A172 (cell line): Measurements from ENCODE around the gene RAPGEF1. TPM values are rescaled to one million over a fixed set of nuclear protein-coding genes. Genes with fewer than 3 reads are reported as not detected.

Experiments used
- DNase-seq: peaks from one replicate; pipeline ENCODE4 v3.0.0-alpha.2; 2015; ENCODE audit warnings: low spot score
- total RNA-seq: library from RNA; depleted of rRNA; stranded (reverse); fragments of >200 nt; shearing (Covaris generic); gene quantifications from 2 replicates; pipeline ENCODE4 v1.2.3, GENCODE V29; 2014

RAPGEF1 gene
- total RNA-seq, 1 experiment from 2014 or later: 40.9 TPM

DNA sequence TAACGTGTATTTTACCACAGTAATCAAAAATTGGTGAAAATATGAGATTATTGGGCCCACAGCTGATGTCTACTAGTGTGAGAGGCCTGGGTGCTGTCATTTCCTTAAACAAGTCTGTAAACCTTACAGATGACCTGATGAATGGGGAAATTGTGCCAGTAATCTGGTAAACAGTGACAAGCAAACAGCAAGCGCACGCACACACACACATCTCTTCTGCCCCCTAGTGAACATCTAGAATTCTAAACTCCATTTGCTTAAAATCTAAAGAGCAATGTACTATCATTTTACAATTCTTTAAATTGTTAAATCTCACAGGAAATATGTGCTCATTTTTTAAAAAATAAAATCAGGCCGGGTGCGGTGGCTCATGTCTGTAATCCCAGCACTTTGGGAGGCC, 7.5 kb upstream of the RAPGEF1 start:
- peak; percentile 50 for DNase-seq

DNA sequence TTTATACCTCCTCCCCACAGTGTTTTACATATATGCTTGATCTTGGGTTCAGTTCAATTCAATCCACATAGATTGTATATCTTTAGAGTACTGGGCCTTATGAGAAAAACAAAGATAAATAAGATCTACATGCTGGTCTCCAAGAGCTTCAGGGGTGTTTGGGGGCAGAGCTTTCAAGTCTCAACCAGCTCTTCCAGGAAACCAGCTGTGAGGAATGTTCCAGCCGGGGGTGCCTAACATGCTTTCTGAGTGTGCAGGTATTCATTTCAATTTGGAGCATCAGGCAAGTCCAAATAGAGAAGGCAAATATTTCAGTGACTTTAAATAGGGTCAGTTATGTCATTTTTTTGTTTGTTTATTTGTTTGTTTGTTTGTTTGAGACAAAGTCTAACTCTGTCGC, 5.7 kb upstream of the RAPGEF1 start:
- DNase-seq: no peak

- DNase-seq: no peak
Measured at GRCh38 chr9:131744720-131745201, 4.9 kb upstream of the RAPGEF1 start.

DNA sequence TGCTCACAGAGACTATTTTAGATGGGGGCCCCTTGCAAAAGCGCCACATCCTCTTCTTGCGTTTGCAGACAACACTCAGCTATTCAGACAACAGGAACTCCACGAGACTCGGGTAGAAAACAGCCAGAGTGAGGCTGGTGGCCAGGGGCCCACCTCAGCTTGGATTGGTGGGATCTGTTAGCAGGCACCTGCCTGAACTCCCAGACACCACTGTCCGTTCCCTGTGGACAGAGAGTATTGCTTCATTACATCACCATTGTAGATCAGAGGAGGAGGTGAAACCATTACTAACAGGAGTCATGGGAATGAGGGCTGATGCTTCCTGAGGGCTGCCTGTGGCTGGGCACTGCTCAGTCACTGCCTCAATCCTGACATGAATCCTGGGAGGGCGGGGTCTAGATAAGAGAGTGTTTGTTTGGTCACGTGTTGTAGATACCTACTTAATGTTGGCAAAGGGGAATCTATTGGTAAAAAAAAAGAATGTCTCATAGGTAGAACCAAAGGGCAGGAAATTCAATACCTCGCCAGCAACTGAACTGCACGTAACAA, 4.4 kb upstream of the RAPGEF1 start:
- no peak for DNase-seq

GRCh38 chr9:131743501-131743900, 3.6 kb upstream of the RAPGEF1 start:
- no peak for DNase-seq

- DNase-seq: no peak
Measured at GRCh38 chr9:131743096-131743495, 3.2 kb upstream of the RAPGEF1 start.

DNA sequence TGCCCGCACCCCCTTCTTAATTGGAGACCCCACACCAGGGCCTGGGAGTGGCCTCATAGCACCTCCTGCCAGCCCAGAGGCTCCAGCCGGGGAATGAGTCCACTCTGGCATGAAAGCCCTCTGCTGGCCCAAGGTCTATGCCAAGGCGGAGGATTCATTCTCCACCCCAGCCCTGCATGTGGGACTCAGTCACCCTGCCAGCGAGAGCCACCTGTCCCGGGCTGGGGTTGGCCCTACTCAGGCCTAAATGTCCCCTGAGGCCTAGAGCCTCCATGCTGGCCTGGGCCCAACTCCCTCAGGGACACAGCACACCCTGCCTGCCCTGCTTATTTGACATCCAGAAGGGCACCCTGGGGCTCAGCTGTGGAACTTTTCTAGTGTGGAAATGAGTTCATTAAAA, 1.0 kb upstream of the RAPGEF1 start:
- DNase-seq: no peak

DNA sequence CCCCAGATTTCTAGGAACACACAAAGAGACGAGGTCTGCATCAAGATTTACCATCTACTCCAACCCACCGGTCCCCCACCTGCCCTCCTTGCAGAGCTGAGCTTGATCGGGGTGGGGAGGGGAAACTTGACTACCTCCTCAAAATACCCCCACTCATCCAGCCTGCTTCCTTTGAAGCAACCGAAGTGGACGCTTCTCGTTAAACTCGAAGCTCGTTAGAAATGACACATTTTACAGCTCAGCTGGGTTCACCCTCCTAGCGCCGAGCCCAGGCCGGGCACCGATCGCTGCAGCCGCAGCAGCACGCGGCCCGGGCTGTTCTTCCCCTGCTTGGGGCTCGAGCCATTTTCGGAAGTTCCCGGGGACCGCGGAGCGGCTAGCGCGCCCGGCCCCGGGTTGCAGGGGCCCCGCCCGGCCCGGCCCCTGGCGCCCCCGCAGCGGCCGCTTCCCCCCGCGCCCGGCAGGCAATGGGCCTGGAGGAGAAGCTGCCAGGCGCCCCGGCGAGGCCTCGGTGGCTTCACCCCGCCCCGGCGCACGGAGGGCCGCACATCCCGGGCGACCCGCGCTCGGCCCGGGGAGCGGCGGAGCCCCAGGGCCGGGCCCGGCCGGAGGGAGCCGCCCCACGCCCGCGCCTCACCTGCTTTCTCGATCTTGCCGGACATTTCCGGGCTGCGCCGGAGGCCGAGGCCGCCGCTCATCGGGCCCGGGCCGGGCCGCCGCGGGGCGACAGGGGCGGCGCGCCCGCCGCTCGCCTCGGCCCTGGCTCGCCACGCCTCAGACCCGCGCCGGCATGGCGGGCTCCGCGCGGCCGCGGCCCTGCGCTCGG, 530 bp downstream of the RAPGEF1 start:
- DNase-seq: no peak

DNA sequence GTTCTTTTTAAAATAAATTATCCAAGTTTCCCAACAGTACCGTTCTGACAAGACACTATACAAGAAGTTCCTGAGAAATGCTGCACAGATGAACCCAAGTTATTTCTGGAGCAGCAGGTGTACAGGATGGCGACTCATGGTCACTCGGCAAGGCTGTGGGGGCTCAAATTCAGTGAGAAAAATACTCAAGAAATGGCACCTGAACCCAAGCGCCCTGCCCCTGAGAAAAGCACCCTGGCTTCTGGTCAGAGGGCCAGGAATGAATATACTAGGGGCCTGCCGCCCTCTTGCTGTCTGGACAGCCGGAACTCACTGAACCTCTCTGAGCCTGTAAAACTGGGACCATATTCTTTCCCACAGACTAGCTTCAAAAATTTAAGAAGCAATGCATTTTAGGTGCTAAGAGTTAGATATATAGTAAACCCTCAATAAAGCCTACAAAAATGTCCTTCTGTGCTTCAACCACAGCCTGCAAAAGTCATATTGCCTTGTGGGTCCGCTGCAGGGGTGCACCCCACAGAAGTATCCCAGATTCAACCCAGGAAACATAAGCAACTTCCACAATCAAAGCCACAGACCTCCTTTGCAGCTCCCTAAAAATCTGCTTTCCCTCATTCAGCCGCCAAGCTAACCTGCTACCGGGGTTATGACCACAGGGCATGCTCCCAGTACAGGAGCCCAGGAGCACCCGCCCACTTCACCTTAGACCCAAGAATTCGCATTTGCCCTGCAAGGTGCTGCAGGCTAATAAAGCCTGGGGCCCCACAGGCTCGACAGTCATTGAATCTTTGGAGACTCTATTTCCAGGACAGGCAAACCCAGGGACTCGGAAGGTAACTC, 1.4 kb downstream of the RAPGEF1 start:
- DNase-seq: no peak

GRCh38 chr9:131737426-131737825, 2.5 kb downstream of the RAPGEF1 start:
- DNase-seq: no peak

GRCh38 chr9:131736431-131736830, 3.4 kb downstream of the RAPGEF1 start:
- no peak for DNase-seq

- DNase-seq: no peak
Measured at GRCh38 chr9:131735238-131736128, 4.4 kb downstream of the RAPGEF1 start.

DNA sequence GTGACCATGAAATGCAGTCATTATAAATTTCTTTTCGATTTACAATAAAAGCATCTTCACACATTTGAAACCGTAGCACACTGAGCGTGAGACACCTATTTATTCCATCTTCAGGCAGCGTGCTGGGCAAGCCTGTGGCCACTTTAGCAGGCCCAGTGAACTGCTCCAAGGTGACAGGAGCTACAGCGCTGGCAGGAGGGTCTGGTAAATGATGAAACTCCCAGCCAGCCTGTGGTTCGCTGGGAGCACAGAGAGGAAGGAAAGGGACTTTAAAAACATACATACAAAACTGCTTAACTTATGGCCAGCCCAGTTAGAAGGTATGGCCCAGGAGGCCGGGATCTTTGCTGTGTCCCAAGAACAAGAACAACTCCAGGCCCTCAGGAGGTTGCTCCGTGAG, 5.1 kb downstream of the RAPGEF1 start:
- DNase-seq: no peak

- DNase-seq: peak; percentile 64
Measured at GRCh38 chr9:131734165-131734610, 5.7 kb downstream of the RAPGEF1 start.

GRCh38 chr9:131733541-131734061, 6.3 kb downstream of the RAPGEF1 start:
- DNase-seq: peak; percentile 91

DNA sequence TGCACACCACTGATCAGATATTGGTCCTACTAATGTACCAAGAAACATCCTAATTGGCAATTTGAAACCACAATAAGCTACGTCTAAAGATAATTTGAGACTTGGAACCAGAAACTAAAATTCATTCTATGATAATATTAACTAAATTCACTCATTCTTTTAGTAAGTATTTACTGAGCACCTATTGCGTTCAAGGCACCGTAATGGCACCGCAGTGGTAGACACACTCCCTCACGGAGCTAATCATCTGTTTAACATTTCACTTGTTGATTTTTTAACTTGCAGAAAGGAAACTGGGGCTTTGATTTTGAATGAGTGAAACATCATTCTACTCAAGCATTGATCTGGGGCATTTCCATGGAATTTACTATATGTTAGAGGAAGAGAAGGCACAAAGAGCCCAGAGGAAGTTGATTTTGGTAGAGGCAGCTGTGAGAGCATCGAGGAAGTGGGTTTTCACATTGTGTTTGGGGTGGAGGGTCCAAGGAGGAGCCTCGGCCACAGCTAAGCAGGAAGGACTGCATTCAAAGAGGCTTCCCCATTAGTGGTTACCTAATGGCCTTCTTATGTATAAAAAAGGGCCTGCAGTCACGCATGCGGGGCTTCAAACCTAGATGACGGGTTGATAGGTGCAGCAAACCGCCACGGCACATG, 7.1 kb downstream of the RAPGEF1 start:
- no peak for DNase-seq

- no peak for DNase-seq
Measured at GRCh38 chr9:131732061-131732526, 7.8 kb downstream of the RAPGEF1 start.

GRCh38 chr9:131731644-131732043, 8.2 kb downstream of the RAPGEF1 start:
- no peak for DNase-seq

DNA sequence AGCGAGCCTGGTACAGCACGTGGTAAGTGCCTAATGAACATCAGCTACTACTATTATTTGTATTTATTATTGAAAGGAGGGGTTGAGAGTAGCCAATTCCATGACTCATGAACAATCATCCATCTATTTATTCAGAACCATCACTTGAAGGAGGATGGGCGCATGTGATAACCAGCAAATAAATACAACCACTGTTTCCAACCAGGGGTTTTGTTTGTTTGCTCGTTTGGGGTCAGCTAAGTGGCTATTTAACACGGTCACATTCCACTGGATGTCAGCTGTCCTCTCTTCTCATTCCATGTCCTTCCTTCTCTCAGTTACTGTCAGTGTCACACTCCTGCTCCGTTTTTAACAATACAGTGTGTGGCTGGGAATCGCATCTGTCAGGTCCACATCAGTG, 8.6 kb downstream of the RAPGEF1 start:
- no peak for DNase-seq

- DNase-seq: no peak
Measured at GRCh38 chr9:131728961-131729360, 10.9 kb downstream of the RAPGEF1 start.

- no peak for DNase-seq
Measured at GRCh38 chr9:131728546-131728910, 11.3 kb downstream of the RAPGEF1 start.
